Measurements from ENCODE around the gene ALOX12B. TPM values are rescaled to one million over a fixed set of nuclear protein-coding genes. Genes with fewer than 3 reads are reported as not detected.

ALOX12B gene
- total and polyA plus RNA-seq, 2 of the 8 experiments (the other 6 are each of a cell fraction or from before 2014, with no cell fraction given): 0.86 TPM; not detected in 1

- Histone ChIP-seq H4K20me1 (replicated peaks in 1 of 2; ENCODE audit: control insufficient read depth in 1 of 2, insufficient read depth in 2 of 2, low read length in 2 of 2) (no peaks in the 10 kb centered on the region), H3K18ac (ENCODE audit: extremely low read depth, low read length) (no peak overlapping the region), H3K79me1 (ENCODE audit: low read depth, low read length) (no peaks in the 10 kb centered on the region), H3K4me2 (ENCODE audit: insufficient read depth in 1 of 2, low read depth in 2 of 2, low read length in 2 of 2) (no peak overlapping the region), H2BK20ac (ENCODE audit: low read length) (no peak overlapping the region), H2BK120ac (replicated peaks; ENCODE audit: low read depth, low read length) (no peak overlapping the region), H4K91ac (replicated peaks; ENCODE audit: insufficient read length, low read length) (no peak overlapping the region), H2AK5ac (ENCODE audit: low read depth, low read length) (no peak overlapping the region), H3K56ac (replicated peaks; ENCODE audit: insufficient read length, low read depth, low read length) (no peak overlapping the region), H3K9ac (replicated peaks in 1 of 4; ENCODE audit: extremely low read depth in 1 of 4, low read depth in 3 of 4, low read length in 3 of 4) (no peak overlapping the region), H3K23ac (ENCODE audit: insufficient read length) (no peak overlapping the region), H3K4me1 (replicated peaks in 1 of 4; ENCODE audit: control insufficient read depth in 3 of 4, insufficient read depth in 4 of 4, low read length in 3 of 4) (no peaks in the 10 kb centered on the region), H3K9me3 (ENCODE audit: insufficient read depth in 2 of 2, low read depth in 1 of 2, low read length in 1 of 2) (no peaks in the 10 kb centered on the region), H3K27ac (ENCODE audit: low read depth, low read length) (no peak overlapping the region), H2BK5ac (ENCODE audit: low read depth, low read length) (no peak overlapping the region), H3K27me3 (replicated peaks in 1 of 4; ENCODE audit: control insufficient read depth in 3 of 4, extremely low read depth in 1 of 4, insufficient read depth in 3 of 4, low read length in 3 of 4) (no peaks in the 10 kb centered on the region; a peak in 2 of 7 replicates), H2AFZ (ENCODE audit: low read length) (no peak overlapping the region), H3K79me2 (ENCODE audit: control insufficient read depth in 1 of 2, insufficient read depth in 2 of 2, low read length in 2 of 2) (no peaks in the 10 kb centered on the region), H4K5ac (ENCODE audit: insufficient read length, low read depth, low read length) (no peak overlapping the region), H3K23me2 (ENCODE audit: low read depth, low read length) (no peaks in the 10 kb centered on the region), H2BK15ac (ENCODE audit: low read length) (no peak overlapping the region), H3K14ac (ENCODE audit: insufficient read length) (no peak overlapping the region), H3K4me3 (ENCODE audit: extremely low read depth in 1 of 4, insufficient read depth in 2 of 4, low read depth in 3 of 4, low read length in 4 of 4) (no peak overlapping the region), H4K8ac (ENCODE audit: extremely low read depth, insufficient read depth, low read length) (peak overlapping the region; percentile 41; the same call in 1 of the 2 replicates), H3K36me3 (ENCODE audit: control insufficient read depth in 2 of 4, insufficient read depth in 4 of 4, low read length in 3 of 4) (no peaks in the 10 kb centered on the region), H2BK12ac (ENCODE audit: low read depth, low read length) (no peak overlapping the region), H3K4ac (replicated peaks; ENCODE audit: insufficient read length, low read depth, low read length) (no peak overlapping the region)
- no peak for FAIRE-seq
- 96% methylated on average over 9 of the region's 9 CpGs; no CpG with 5 or more reads in 1 of the 2 experiments for WGBS, 2 experiments (ENCODE audit: extremely low coverage in 1 of 2, insufficient coverage in 1 of 2, insufficient read length in 1 of 2, insufficient replicate concordance in 2 of 2, low coverage in 1 of 2, low lambda C conversion rate in 2 of 2, missing lambda C conversion rate in 1 of 2)
- CTCF ChIA-PET (ENCODE audit: partially characterized antibody): interaction anchor here (0.9 to 8.4 kb wide), 8 partner anchors 8 to 164 kb away, joined by 3 to 43 read pairs (median 4); no protein-coding TSS in a partner anchor
- no peak for DNase-seq (ENCODE audit: low read depth in 1 of 2, low spot score in 2 of 2)
- POLR2A ChIA-PET (ENCODE audit: partially characterized antibody): interaction anchor here (1.1 kb wide), 1 partner anchor 15 kb away, joined by 3 read pairs; no protein-coding TSS in a partner anchor
- TF ChIP-seq CHD1 (IDR thresholded peaks at IDR 0.05; ENCODE audit: low read depth, low read length): no peak
- no peak for TF ChIP-seq SUZ12 (IDR thresholded peaks at IDR 0.05; ENCODE audit: low read length)
- TF ChIP-seq CTBP2 (IDR thresholded peaks at IDR 0.05; ENCODE audit: borderline replicate concordance, insufficient read depth, insufficient read length, low read length): no peak
- no peak for TF ChIP-seq POLR2A (IDR thresholded peaks at IDR 0.05; ENCODE audit: control extremely low read depth in 1 of 2, low read depth in 2 of 2, low read length in 2 of 2)
- no peak for TF ChIP-seq TBP (IDR thresholded peaks at IDR 0.05; ENCODE audit: low read depth, low read length)
- TF ChIP-seq SIX5 (IDR thresholded peaks at IDR 0.05; ENCODE audit: low read depth, low read length): no peak
- no peak for TF ChIP-seq USF2 (IDR thresholded peaks at IDR 0.05; ENCODE audit: low read length)
- no peak for TF ChIP-seq CEBPB (IDR thresholded peaks at IDR 0.05; ENCODE audit: low read depth, low read length)
- no peak for TF ChIP-seq JUN (IDR thresholded peaks at IDR 0.05; ENCODE audit: low read depth, low read length)
- TF ChIP-seq CTCF (IDR thresholded peaks at IDR 0.05; ENCODE audit: control extremely low read depth in 1 of 3, insufficient read depth in 1 of 3, low read depth in 1 of 3, low read length in 3 of 3): no peak
Measured at GRCh38 chr17:8025176-8025911, 62.2 kb downstream of the ALOX12B start.
